Fibroblast of skin of right quadriceps (primary cell): ENCODE measurements around the gene IMMP2L.
"Not testable (repeated sequence)": the region's sequence is repeated elsewhere in the genome, so short reads cannot be mapped to it uniquely, and the experiment has no call there.

Experiments
- DNase-seq: peaks from one replicate; pipeline ENCODE4 v3.0.0-alpha.2; 2013

The IMMP2L gene

DNA sequence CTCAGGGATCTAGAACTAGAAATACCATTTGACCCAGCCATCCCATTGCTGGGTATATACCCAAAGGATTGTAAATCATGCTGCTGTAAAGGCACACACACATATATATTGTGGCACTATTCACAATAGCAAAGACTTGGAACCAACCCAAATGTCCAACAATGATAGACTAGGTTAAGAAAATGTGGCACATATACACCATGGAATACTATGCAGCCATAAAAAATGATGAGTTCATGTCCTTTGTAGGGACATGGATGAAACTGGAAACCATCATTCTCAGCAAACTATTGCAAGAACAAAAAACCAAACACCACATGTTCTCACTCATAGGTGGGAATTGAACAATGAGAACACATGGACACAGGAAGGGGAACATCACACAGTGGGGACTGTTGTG lies 56.9 kb downstream of the IMMP2L start:
- not testable (repeated sequence) for DNase-seq

DNA sequence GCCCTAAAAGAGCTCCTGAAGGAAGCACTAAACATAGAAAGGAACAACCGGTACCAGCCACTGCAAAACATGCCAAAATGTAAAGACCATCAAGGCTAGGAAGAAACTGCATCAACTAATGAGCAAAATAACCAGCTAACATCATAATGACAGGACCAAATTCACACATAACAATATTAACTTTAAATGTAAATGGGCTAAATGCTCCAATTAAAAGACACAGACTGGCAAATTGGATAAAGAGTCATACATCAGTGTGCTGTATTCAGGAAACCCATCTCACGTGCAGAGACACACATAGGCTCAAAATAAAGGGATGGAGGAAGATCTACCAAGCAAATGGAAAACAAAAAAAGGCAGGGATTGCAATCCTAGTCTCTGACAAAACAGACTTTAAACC lies 60.5 kb downstream of the IMMP2L start:
- not testable (repeated sequence) for DNase-seq

DNA sequence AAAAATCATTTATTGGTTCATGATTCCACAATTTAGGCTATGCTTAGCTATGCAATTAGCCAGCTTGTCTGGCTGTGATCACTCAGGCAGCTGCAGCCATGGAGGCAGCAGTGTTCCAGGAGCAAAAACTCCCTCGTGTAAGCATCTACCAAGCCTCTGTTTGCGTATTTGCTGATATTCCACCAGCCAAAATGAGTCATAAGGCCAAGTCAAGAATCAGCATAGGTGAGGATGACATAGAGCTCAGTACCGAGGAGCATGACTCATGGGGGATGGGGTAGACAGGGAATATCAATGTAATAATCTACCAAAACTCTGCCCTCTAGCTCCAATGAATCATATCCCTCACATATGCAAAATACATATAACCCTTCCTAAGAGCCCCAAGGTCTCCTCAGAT lies 63.3 kb downstream of the IMMP2L start:
- DNase-seq: peak; percentile 50

DNA sequence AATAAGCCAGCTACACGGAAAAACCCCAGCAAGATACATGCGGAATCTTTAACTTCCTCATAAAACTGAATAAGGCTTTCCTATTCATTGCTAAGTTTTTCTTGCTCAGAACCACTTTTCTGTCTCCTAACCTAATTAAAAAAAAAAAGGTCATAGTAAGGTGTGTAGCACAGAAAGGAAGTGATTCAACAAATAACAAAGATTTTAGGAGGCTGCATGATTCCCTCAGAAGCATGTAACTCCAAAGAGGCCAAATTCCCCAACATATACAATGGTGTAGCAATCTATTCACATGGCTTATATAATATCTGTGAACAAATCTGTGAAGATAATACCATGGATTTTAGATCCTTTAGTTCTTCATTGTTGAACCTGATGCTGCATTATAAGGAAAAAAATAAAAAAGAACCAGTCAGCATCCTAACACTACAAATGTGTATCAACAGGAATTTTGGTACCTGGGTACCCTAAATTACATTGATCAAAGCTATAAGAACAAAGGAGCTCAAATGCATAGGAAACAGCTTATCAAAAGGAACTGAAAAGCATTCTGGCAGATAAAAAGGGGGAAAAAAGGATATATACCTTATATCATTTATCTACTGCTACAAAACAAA lies 63.8 kb downstream of the IMMP2L start:
- no peak for DNase-seq

DNA sequence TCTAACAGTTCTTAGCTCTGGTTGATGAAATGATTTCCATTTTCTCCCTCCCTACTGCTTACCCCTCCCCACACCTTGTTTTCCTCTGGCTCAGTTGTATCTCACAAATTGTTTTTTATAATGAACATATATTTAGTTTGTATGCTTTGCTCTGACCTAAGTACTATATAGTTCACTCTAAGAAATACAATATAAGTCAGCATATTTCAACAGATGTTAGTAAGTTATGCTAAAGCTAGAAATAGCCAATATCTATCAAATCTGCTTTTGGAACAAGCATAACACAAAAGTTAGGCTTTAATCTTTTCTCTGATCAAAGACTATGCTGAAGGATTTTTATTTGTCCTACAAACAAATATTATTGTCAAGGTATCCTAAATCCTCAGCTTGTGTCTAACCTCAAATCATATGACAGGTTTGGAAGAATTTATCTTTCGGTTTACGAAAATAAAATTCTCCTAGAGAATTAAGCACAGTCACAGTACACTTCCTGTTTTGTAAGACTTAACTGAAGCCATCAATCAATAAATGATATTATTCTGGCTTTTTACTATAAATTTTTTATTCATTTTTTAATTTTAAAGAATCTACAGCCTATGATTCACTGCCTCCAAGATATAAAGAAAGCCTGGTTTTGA lies 67.0 kb downstream of the IMMP2L start:
- DNase-seq: no peak

DNA sequence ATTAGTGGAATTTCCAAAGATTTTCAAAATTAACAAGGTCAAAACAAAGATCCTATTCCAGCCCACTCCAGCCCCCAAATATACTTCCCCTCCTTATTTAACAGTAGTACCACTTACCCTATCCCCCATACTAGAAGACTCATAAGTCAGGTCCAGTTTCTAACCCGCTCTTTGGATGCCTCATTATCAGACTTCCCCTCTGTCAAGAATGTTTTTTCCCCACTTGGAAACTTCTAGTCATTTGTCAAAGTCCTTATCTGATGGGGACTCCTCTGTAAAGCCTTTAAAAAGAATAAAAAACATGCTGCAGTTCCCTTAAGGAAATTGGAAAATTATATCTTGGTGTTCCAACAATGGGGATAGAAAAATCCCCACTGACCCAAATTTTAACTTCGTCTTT lies 70.1 kb downstream of the IMMP2L start:
- DNase-seq: no peak

DNA sequence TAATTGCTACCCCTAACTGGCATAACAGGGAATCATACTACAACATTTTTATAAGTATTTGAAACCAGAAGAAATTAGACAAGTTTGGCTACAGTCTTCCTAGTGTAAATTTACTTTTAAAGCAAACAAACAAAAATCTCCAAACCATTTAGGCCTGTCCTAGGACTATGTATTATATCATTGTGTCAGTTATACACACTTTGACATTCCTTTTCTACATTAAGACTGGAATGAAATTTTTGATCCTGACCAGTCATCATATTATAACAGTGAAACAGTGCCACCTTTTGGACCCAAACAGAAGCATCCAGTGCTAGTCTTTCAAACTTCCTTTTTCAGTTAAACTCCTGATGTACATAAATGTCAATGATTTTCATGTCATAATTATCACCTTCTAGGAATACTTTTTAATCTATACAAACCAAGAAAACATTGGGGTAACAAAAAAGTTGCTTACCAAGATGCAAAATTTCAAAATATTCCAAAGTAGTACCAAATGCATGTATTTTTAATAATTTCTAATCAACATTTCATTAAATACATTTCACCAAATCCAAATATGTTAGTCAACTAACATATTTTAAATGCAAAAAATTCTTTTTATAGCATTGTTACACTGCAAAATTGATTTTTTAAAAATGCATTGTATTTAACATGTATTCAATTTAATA lies 75.7 kb downstream of the IMMP2L start:
- DNase-seq: peak; percentile 59

DNA sequence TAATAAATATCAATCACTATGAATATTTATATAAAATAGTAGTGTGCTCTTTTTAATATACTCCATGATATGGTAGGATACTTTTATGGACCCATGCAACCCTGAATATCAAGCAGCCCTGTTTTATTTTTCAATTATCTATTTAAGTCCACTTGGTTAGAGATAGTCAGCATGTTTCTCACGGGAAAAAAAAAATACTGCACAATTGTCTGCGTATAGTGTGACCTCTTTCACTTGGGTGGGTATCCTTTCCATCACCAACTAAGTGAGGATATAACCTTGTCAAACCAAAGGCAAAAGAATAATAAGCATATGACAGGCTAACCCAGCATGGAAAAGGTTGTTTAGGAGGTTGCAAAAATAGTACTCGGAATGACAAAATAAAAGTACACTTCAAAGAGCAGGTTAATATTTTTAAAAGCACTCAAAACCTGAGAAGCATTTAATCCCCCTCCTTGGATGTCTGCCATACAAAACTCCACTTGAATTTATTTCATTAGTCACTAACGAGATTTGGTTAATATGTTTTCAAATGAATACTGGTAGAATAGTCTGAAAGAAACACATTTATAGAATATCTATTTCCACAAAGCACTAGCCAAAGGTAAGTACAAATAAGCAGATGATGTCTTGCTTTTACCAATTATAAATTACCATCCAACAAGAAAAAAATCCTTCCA lies 76.5 kb downstream of the IMMP2L start:
- no peak for DNase-seq

DNA sequence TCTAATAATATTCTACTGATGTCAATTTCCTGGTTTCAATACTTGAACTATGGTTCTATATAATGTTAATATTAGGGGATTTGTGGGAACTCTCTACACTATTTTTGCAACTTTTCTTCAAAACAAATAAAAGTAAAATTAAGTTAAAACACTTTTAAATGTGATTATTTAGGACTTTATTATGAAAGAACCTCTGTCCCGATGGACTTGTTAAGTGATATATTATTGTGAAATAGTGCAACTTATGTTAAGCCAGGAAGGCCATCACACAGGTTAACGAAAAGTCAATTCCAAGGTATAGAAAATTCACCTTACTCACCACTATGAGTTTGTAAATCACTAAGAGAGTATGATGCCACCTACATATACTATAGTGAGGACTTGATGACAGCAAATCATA lies 79.2 kb downstream of the IMMP2L start:
- no peak for DNase-seq

DNA sequence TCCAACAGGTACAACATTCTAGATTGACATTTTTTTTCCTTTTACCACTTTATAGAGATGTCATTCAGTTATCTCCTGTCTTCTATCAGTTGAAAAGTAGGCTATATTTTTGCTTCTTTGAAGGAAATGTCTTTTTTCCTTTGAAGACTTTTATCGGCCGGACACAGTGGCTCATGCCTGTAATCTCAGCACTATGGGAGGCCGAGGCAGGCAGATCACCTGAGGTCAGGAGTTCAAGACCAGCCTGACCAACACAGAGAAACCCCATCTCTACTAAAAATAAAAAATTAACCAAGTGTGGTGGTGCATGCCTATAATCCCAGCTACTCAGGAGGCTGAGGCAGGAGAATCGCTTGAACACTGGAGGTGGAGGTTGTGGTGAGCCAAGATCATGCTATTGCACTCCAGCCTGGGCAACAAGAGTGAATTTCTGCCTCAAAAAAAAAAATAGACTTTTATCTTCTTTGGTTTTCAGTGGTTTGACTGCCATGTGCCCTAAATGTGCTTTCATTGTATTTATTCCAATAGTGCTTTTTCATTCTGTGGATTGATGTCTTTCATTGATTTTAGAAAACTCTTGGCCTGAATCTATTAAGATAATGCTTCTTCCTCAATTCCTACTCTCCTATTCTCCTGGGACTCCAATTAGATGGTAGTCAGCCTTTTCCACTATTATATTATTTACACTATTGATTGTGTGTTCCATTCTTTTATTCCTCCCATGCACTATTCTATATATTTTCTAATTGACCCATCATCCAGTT lies 84.6 kb downstream of the IMMP2L start:
- no peak for DNase-seq

DNA sequence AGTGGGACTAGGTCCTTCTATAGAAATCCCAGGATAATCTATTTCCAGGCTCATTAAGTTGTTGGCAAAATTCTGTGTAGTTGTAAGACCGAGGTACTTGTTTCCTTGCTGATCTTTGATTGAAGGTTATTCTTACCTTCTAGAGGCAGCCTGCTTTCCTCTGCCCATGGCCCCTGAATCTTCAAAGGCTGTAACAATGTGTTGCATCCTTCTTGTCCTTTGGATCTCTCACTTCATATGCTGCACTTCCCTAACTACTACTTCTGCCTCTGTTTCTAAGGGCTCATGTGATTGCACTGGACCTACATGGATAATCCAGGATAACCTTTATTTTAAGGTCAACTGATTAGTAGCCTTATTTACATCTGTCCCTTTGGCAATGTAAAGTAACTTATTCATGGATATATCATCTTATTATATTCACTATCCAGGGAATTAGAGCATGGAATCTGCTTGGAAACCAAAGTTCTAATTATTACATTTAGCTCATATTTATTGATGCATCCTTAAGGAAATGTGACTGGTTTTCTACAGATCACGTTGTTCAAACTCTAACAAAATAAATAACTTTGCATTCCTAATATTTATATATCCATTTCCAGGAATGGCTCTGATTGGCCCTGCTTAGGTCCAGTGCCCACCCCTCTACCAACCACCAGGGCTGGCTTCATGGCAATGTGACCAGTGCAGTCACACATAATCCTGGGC lies 85.6 kb downstream of the IMMP2L start:
- DNase-seq: no peak

DNA sequence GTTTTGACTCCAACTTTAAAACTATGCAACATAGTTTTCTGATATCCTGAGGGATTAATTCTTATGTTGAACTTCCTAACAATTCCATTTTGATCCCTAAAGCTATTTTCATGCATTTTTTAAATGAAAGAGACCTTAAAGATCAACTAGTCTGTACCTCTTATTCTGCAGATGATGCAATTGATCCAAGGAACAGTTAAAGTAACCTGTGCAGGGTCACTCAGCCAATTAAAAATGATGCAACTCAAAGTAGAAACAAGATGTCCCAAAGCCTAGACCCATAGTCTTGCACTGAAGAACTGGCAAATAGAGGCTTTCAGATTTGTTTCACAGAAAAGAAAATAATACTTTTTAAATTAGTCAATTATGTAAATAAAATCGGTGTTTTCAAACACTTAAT lies 86.3 kb downstream of the IMMP2L start:
- DNase-seq: no peak

DNA sequence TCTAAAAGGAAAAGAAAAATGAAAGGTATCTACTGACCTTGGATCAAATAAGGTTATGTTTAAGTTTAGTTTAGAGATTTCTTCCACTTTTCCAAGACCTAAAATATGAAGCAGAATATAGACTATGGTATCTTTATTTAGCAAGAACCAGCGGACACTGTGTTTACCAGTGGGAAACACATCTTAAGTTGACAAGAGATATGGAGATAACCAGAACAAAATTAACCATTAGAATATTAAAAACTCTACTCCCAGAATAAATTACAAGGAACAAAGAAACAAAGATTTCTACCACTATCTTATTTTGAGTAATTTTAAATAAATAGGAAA lies 86.9 kb downstream of the IMMP2L start:
- no peak for DNase-seq

DNA sequence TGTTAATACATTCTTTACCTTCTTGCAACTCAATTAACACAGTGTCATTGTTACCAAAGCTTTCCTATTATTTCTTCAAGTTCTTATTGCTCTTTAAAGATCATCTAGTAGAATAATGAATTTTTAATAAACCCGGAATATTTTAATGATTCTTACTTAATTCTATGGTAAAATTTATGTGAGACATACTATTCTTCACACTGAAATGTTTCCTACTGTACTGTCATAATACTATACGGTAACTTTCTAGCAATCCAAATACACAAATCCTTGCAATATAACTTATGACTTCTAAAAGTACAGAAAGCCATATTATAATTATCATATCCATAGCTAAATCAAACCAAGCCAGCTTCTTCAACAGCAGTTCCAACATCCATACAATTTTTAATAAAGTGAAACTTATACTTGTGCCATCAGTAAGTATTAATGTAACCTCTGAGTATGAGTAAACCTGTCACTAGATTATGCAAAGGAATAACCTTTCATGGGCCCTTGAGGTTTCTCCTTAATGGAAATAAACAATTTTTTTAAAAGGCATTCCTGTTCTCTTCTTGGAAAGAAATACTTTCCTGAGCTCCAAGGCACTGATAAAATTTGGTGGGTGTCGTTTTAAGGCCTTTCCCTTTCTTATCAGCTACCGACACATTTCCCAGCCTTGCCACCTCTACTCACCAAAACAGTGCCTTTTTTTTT lies 87.4 kb downstream of the IMMP2L start:
- DNase-seq: no peak

DNA sequence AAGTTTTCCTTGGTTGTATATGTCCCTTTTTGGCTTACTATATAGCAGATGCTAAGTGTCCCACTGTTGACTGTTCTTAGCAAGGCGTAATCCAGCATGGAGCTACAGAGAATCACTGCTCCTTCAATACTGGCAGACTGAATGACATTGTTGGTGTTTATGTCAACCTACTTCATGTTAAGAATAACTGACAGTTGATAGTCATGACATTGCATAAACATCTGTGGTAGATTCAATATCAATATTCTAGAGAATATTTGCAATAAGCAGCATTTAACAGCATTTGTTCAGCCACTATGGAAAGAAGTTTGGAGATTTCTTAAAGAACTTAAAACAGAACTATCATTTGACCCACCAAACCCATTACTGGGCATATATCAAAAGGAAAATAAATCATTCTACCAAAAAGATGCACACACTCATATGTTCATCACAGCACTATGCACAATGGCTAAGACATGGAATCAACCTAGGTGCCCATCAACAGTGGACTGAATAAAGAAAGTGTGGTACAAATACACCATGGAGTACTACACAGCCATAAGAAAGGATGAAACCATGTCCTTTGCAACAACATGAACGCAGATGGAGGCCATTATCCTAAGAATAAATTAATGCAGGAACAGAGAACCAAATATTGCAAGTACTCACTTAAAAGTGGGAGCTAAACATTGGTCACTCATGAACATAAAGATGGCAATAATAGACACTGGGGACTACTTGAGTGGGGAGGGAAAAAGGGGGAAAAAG lies 88.7 kb downstream of the IMMP2L start:
- no peak for DNase-seq

DNA sequence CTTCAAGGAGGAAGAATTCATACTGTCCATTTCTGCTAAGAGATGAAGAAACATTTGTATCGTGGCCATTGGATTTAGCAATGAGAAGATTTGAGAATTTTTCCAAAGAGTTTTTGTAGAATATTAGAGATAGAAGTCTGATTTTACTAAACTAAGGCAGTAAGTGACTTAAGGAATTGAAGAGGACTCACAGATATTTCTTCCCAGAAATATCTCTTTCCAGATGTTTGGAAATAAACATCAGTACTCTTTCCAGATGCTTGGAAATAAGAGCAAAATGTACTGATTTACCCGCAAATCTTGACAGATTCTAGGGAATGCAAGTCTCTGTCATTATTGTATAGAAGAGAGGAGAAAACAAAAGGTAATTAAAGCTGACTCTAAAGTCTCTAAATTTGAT lies 91.3 kb downstream of the IMMP2L start:
- no peak for DNase-seq

DNA sequence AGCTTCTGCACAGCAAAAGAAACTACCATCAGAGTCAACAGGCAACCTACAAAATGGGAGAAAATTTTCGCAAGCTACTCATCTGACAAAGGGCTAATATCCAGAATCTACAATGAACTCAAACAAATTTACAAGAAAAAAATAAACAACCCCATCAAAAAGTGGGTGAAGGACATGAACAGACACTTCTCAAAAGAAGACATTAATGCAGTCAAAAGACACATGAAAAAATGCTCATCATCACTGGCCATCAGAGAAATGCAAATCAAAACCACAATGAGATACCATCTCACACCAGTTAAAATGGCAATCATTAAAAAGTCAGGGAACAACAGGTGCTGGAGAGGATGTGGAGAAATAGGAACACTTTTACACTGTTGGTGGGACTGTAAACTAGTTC lies 92.4 kb downstream of the IMMP2L start:
- not testable (repeated sequence) for DNase-seq

DNA sequence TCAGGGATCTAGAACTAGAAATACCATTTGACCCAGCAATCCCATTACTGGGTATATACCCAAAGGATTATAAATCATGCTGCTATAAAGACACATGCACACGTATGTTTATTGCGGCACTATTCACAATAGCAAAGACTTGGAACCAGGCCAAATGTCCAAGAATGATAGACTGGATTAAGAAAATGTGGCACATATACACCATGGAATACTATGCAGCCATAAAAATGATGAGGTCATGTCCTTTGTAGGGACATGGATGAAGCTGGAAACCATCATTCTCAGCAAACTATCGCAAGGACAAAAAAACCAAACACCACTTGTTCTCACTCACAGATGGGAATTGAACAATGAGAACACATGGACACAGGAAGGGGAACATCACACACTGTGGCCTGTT lies 96.5 kb downstream of the IMMP2L start:
- not testable (repeated sequence) for DNase-seq

DNA sequence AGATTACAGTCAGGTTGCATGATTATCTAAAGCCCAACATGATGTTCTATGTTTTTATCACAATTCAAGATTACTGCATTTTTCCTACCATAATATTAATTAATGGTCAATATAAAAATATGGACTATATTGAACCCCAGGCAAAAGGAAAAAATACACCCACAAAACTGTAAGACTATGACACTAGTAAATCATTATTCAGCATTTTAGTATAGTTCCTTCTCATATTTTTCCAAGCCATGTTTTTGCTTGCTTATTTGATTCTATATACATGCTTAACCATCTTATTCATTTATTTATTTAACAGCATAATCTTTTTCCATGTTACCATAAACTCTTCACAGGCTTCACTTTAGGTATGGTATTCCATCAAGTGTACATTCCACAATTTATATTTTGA lies 101.6 kb downstream of the IMMP2L start:
- no peak for DNase-seq

DNA sequence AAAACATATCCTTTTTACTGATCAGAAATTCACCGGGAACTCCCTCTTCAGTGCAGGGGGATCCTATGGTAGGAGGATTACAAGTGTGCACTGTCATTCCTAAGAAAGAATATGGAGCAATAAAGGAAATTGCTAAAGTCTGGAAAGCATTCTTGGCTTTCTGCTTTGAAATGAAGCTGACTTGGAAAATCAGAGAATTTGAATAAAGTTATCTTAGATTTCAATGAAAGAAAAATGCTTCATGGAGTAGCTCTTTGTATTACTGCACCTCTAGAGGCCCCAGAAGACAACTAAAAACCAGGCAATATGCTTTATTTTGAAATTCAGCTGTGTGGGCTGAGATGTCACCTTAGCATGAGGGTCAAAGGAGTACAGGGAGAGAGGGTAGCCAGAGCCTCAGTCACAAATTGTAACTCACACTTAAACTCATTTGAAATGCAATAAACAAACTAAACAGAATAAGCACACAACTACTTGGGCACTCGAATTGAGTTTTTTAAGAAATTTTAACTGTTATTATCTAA lies 102.5 kb downstream of the IMMP2L start:
- no peak for DNase-seq
